ENCODE measurements around the gene ACADVL.

GRCh38 chr17:7190276-7190917, 29.3 kb upstream of the ACADVL start:
- no peak for TF ChIP-seq GATA2 (IDR thresholded peaks at IDR 0.05; ENCODE audit: low read depth, low read length)
- TF ChIP-seq GATA3 (IDR thresholded peaks at IDR 0.05; ENCODE audit: low read depth, low read length) = no peak

Data from SH-SY5Y (cell line).